Measurements from ENCODE around the gene L1CAM. TPM values are rescaled to one million over a fixed set of nuclear protein-coding genes. Genes with fewer than 3 reads are reported as not detected.

L1CAM gene
- total RNA-seq, 1 experiment from 2014 or later: 819 TPM

GRCh38 chrX:153908219-153908860 is 22.4 kb upstream of the L1CAM start:
- DNase-seq (ENCODE audit: low read depth, low spot score) (no peak), ATAC-seq (no peak)
- H3K4me1 ChIP-seq (ENCODE audit: control insufficient read depth, insufficient read depth, low read length): peaks cover 24% of the 10 kb centered on the region
- no peak overlapping the region for H3K4me3 ChIP-seq (ENCODE audit: low read depth in 2 of 2, low read length in 2 of 2)
- in situ Hi-C loops (cut with HindIII; ENCODE audit: low pct_unique_long_range_greater_than_20kb, low sequenced_read_pairs) (no loop called here), intact Hi-C loops (cut with micrococcal nuclease; ENCODE audit: unreplicated experiment) (no loop called here)
- TF ChIP-seq SIN3A (IDR thresholded peaks at IDR 0.05; ENCODE audit: borderline replicate concordance, insufficient read depth, low read depth, low read length): no peak
- TF ChIP-seq CTCF (IDR thresholded peaks at IDR 0.05): no peak
- no peak for TF ChIP-seq POLR2AphosphoS5 (IDR thresholded peaks at IDR 0.05; ENCODE audit: low read depth, low read length)
- no peak for TF ChIP-seq TCF7L2 (IDR thresholded peaks at IDR 0.05; ENCODE audit: low read depth, low read length)
- TF ChIP-seq REST (IDR thresholded peaks at IDR 0.05; ENCODE audit: insufficient read depth in 1 of 2, low read depth in 2 of 2, low read length in 1 of 2): no peak
- POLR2A ChIA-PET: interaction anchor here (0.6 kb wide), 1 partner anchor 8 kb away, joined by 4 read pairs; no protein-coding TSS in a partner anchor
- peak overlapping the region; percentile 39; the same call in 1 of the 2 replicates for H3K27ac ChIP-seq (ENCODE audit: low read length)
- H3K36me3 ChIP-seq (ENCODE audit: control insufficient read depth, insufficient read depth, low read length): no peaks in the 10 kb centered on the region
- no peaks in the 10 kb centered on the region for H3K9me3 ChIP-seq (ENCODE audit: control insufficient read depth, insufficient read depth, low read depth, low read length)
- BruUV-seq (replicated peaks): no TSS peak
- CTCF ChIA-PET: interaction anchor here (0.7 to 3.1 kb wide), 3 partner anchors 14 to 39 kb away, joined by 3 to 24 read pairs (median 8); no protein-coding TSS in a partner anchor
- no peaks in the 10 kb centered on the region for H3K27me3 ChIP-seq (ENCODE audit: control insufficient read depth, insufficient read depth, low read length)

- no peak for ATAC-seq
Measured at GRCh38 chrX:153907456-153907855, 21.5 kb upstream of the L1CAM start.

More at GRCh38 chrX:153907456-153907855, 21.5 kb upstream of the L1CAM start:
- no peaks in the 10 kb centered on the region for H3K9me3 ChIP-seq (ENCODE audit: control insufficient read depth, insufficient read depth, low read depth, low read length)
- no peak overlapping the region; the same call in 1 of the 2 replicates for H3K27ac ChIP-seq (ENCODE audit: low read length)
- H3K4me3 ChIP-seq (ENCODE audit: low read depth in 2 of 2, low read length in 2 of 2): no peak overlapping the region
- no peak for TF ChIP-seq POLR2AphosphoS5 (IDR thresholded peaks at IDR 0.05; ENCODE audit: low read depth, low read length)
- no TSS peak for BruUV-seq (replicated peaks)
- no peak for DNase-seq (ENCODE audit: low read depth, low spot score)
- intact Hi-C loops (cut with micrococcal nuclease; ENCODE audit: unreplicated experiment) (no loop called here), in situ Hi-C loops (cut with HindIII; ENCODE audit: low pct_unique_long_range_greater_than_20kb, low sequenced_read_pairs) (no loop called here)
- peaks cover 33% of the 10 kb centered on the region for H3K4me1 ChIP-seq (ENCODE audit: control insufficient read depth, insufficient read depth, low read length)
- H3K27me3 ChIP-seq (ENCODE audit: control insufficient read depth, insufficient read depth, low read length): no peaks in the 10 kb centered on the region
- ChIA-PET CTCF (interaction anchor here (0.9 to 1.0 kb wide), 2 partner anchors 13 to 16 kb away, joined by 3 read pairs; no protein-coding TSS in a partner anchor), POLR2A (no interaction called here)
- no peaks in the 10 kb centered on the region for H3K36me3 ChIP-seq (ENCODE audit: control insufficient read depth, insufficient read depth, low read length)

Data from Panc1 (cell line).